Osteoblast (primary cell): Measurements from ENCODE around the gene ZBTB7C. TPM values are rescaled to one million over a fixed set of nuclear protein-coding genes. Genes with fewer than 3 reads are reported as not detected.

ENCODE experiments used
- DNase-seq: peaks from one replicate; pipeline ENCODE4 v3.0.0; 2011; ENCODE audit warnings: low spot score, mixed read lengths; ENCODE audit not compliant: insufficient read length; ENCODE audit errors: missing footprints
- H2AFZ ChIP-seq: 2 replicates; pipeline ENCODE4 v1.6.0; 2011; ENCODE audit warnings: mild to moderate bottlenecking, low read length
- H3K27ac ChIP-seq: 2 replicates; pipeline ENCODE4 v1.5.1; 2011; ENCODE audit warnings: mild to moderate bottlenecking, low read depth, low read length, moderate library complexity
- H3K27me3 ChIP-seq: 2 replicates; pipeline ENCODE4 v1.6.0; 2012; ENCODE audit warnings: mild to moderate bottlenecking, control low read depth, inconsistent platforms, low read length, moderate library complexity; ENCODE audit not compliant: insufficient read depth
- H3K36me3 ChIP-seq: 2 replicates; pipeline ENCODE4 v1.5.1; 2011; ENCODE audit warnings: mild to moderate bottlenecking, low read length, control low read depth, moderate library complexity; ENCODE audit not compliant: insufficient read depth
- H3K4me1 ChIP-seq: 2 replicates; pipeline ENCODE4 v1.5.1; 2011; ENCODE audit warnings: mild to moderate bottlenecking, low read length, control low read depth, moderate library complexity; ENCODE audit not compliant: insufficient read depth
- H3K4me2 ChIP-seq: 2 replicates; pipeline ENCODE4 v1.6.0; 2011; ENCODE audit warnings: mild to moderate bottlenecking, low read length; ENCODE audit not compliant: insufficient read depth
- H3K4me3 ChIP-seq: fragments of 200-600 bp; sonication (generic); 3 replicates; pipeline ENCODE4 v1.5.1; 2012; ENCODE audit warnings: mild to moderate bottlenecking, low read length, inconsistent platforms; ENCODE audit not compliant: insufficient read depth
- H3K79me2 ChIP-seq: 2 replicates; pipeline ENCODE4 v1.6.0; 2012; ENCODE audit warnings: mild to moderate bottlenecking, low read length, control low read depth, inconsistent platforms; ENCODE audit not compliant: insufficient read depth
- H3K9me3 ChIP-seq: 2 replicates; pipeline ENCODE4 v1.5.1; 2011; ENCODE audit warnings: low read depth, low read length, control low read depth
- H4K20me1 ChIP-seq: 2 replicates; pipeline ENCODE4 v1.6.0; 2012; ENCODE audit warnings: mild to moderate bottlenecking, low read length, control low read depth; ENCODE audit not compliant: insufficient read depth
- CTCF ChIP-seq: IDR thresholded peaks from 2 replicates; pipeline ENCODE4 v1.5.1; 2011; ENCODE audit warnings: mild to moderate bottlenecking, low read depth, low read length, moderate library complexity; ENCODE audit errors: extremely low read depth
- total RNA-seq: library from RNA; depleted of rRNA; stranded (reverse); fragments of >200 nt; gene quantifications from 2 replicates; pipeline ENCODE4 v1.2.3, GENCODE V29; 2012

Gene ZBTB7C
- total RNA-seq, 1 donor, result 0.36 TPM

GRCh38 chr18:48116873-48117630 is 292.1 kb downstream of the ZBTB7C start:
- H3K36me3 ChIP-seq, result no peaks in the 10 kb centered on the region
- no peak overlapping the region for H3K27ac ChIP-seq
- no peaks in the 10 kb centered on the region for H3K9me3 ChIP-seq
- no peaks in the 10 kb centered on the region for H3K79me2 ChIP-seq
- no peak overlapping the region for H3K4me3 ChIP-seq
- no peak for TF ChIP-seq CTCF
- H4K20me1 ChIP-seq, result no peaks in the 10 kb centered on the region
- no peaks in the 10 kb centered on the region for H3K27me3 ChIP-seq
- no peak overlapping the region for H2AFZ ChIP-seq
- DNase-seq, result no peak
- H3K4me1 ChIP-seq, result no peaks in the 10 kb centered on the region
- no peak overlapping the region for H3K4me2 ChIP-seq

- no peak for TF ChIP-seq CTCF
- Histone ChIP-seq H3K4me3 (no peak overlapping the region), H4K20me1 (no peaks in the 10 kb centered on the region), H3K27me3 (no peaks in the 10 kb centered on the region), H3K79me2 (no peaks in the 10 kb centered on the region), H3K36me3 (no peaks in the 10 kb centered on the region), H3K9me3 (no peaks in the 10 kb centered on the region), H3K4me2 (no peak overlapping the region), H3K4me1 (no peaks in the 10 kb centered on the region), H2AFZ (no peak overlapping the region), H3K27ac (no peak overlapping the region)
- DNase-seq, result peak; percentile 51
These were observed 293.2 kb downstream of the ZBTB7C start for GRCh38 chr18:48116017-48116416.

GRCh38 chr18:48113691-48114090 is 295.5 kb downstream of the ZBTB7C start:
- Histone ChIP-seq H3K9me3 (no peaks in the 10 kb centered on the region), H3K27ac (no peak overlapping the region), H4K20me1 (no peaks in the 10 kb centered on the region), H3K79me2 (no peaks in the 10 kb centered on the region), H3K4me3 (no peak overlapping the region), H3K4me1 (no peaks in the 10 kb centered on the region), H3K27me3 (no peaks in the 10 kb centered on the region), H3K36me3 (no peaks in the 10 kb centered on the region), H2AFZ (no peak overlapping the region), H3K4me2 (no peak overlapping the region)
- TF ChIP-seq CTCF, result no peak
- no peak for DNase-seq

- Histone ChIP-seq H3K27ac (no peak overlapping the region), H3K27me3 (no peaks in the 10 kb centered on the region), H3K4me1 (no peaks in the 10 kb centered on the region), H3K9me3 (no peaks in the 10 kb centered on the region), H4K20me1 (no peaks in the 10 kb centered on the region), H2AFZ (no peak overlapping the region), H3K4me3 (no peak overlapping the region), H3K4me2 (no peak overlapping the region), H3K79me2 (no peaks in the 10 kb centered on the region), H3K36me3 (no peaks in the 10 kb centered on the region)
- DNase-seq, result no peak
- no peak for TF ChIP-seq CTCF
These were observed 297.6 kb downstream of the ZBTB7C start for GRCh38 chr18:48111587-48111986.
